SK-N-SH (cell line): ENCODE results near the gene PEPD. TPM values are rescaled to one million over a fixed set of nuclear protein-coding genes. Genes with fewer than 3 reads are reported as not detected.

Experiments used
- CTCF ChIA-PET: fragments of 300-600, 350-600 bp; formaldehyde crosslinking; extraction: SDS; loops from one replicate; lab custom pipeline; 2021; lab: Yijun Ruan, JAX
- POLR2A ChIA-PET: fragments of 350-600 bp; sonication (Branson Sonifier 250); formaldehyde crosslinking; extraction: SDS; loops from one replicate; lab custom pipeline; 2020; ENCODE audit warnings: antibody characterized with exemption, inconsistent platforms; lab: Yijun Ruan, JAX
- DNase-seq: peaks from one replicate; pipeline ENCODE4 v3.0.0; 2012
- H2AFZ ChIP-seq: fragments of 200-600 bp; sonication (generic); 2 replicates; pipeline ENCODE4 v1.8.1; 2016; ENCODE audit warnings: antibody characterized with exemption, mild to moderate bottlenecking, low read depth
- H3F3A ChIP-seq: fragments of 200-600 bp; sonication (generic); replicated peaks from 2 replicates; pipeline ENCODE3; 2016; ENCODE audit warnings: antibody characterized with exemption, mild to moderate bottlenecking; ENCODE audit not compliant: insufficient read depth
- H3K27ac ChIP-seq, 2 experiments: fragments of 200-500 bp in 1 of 2; fragments of 200-600 bp in 1 of 2; sonication (Bioruptor generic) in 1 of 2; sonication (generic), shearing (Covaris generic) in 1 of 2; 2 replicates each; pipeline versions ENCODE4 v1.5.1 to v1.6.1; 2014 to 2016; ENCODE audit warnings: low read depth in 2 of 2, inconsistent platforms in 1 of 2, low read length in 1 of 2, mild to moderate bottlenecking in 1 of 2, mixed read lengths in 1 of 2
- H3K27me3 ChIP-seq: fragments of 200-600 bp; sonication (generic), shearing (Covaris generic); 2 replicates; pipeline ENCODE4 v1.6.1; 2016; ENCODE audit warnings: mixed run types; ENCODE audit not compliant: insufficient read depth
- H3K36me3 ChIP-seq, 2 experiments: fragments of 200-500 bp in 1 of 2; fragments of 200-600 bp in 1 of 2; sonication (Bioruptor generic) in 1 of 2; sonication (generic) in 1 of 2; replicated peaks in 1 of 2; 2 replicates each; pipeline versions ENCODE3 to v1.5.1; 2014 to 2016; ENCODE audit warnings: low read length in 1 of 2, mild to moderate bottlenecking in 1 of 2; ENCODE audit not compliant: insufficient read depth in 2 of 2, control insufficient read depth in 1 of 2
- H3K4me1 ChIP-seq, 2 experiments: fragments of 200-500 bp in 1 of 2; fragments of 200-600 bp in 1 of 2; sonication (Bioruptor generic) in 1 of 2; sonication (generic), shearing (Covaris generic) in 1 of 2; 2 replicates each; pipeline versions ENCODE4 v1.5.1 to v1.6.1; 2014 to 2016; ENCODE audit warnings: low read depth in 1 of 2, low read length in 1 of 2, mixed run types in 1 of 2; ENCODE audit not compliant: insufficient read depth in 2 of 2, control insufficient read depth in 1 of 2
- H3K4me2 ChIP-seq: fragments of 200-600 bp; sonication (generic), shearing (Covaris generic); 2 replicates; pipeline ENCODE4 v1.6.1; 2017; ENCODE audit warnings: mixed run types
- H3K4me3 ChIP-seq, 2 experiments: fragments of 200-500 bp in 1 of 2; fragments of 200-600 bp in 1 of 2; sonication (Bioruptor generic) in 1 of 2; sonication (generic), shearing (Covaris generic) in 1 of 2; 2 replicates each; pipeline versions ENCODE4 v1.5.1 to v1.8.1; 2014 to 2016; ENCODE audit warnings: low read depth in 2 of 2, inconsistent platforms in 1 of 2, low read length in 1 of 2, mild to moderate bottlenecking in 1 of 2, mixed read lengths in 1 of 2, moderate library complexity in 1 of 2
- H3K79me2 ChIP-seq: fragments of 200-600 bp; sonication (generic); 2 replicates; pipeline ENCODE4 v1.8.1; 2017; ENCODE audit warnings: mild to moderate bottlenecking; ENCODE audit not compliant: insufficient read depth
- H3K9ac ChIP-seq: fragments of 200-600 bp; sonication (generic); 2 replicates; pipeline ENCODE4 v1.6.1; 2017; ENCODE audit warnings: mixed run types
- H3K9me2 ChIP-seq: fragments of 200-600 bp; sonication (generic); 2 replicates; pipeline ENCODE4 v1.6.1; 2017; ENCODE audit warnings: mixed run types
- H3K9me3 ChIP-seq: fragments of 200-600 bp; sonication (generic); 2 replicates; pipeline ENCODE4 v1.6.1; 2017; ENCODE audit warnings: mixed run types, mild to moderate bottlenecking, moderate library complexity
- H4K20me1 ChIP-seq: fragments of 200-600 bp; sonication (generic); 2 replicates; pipeline ENCODE4 v1.6.1; 2017; ENCODE audit warnings: mild to moderate bottlenecking, mixed run types; ENCODE audit not compliant: insufficient read depth
- CHD2 ChIP-seq: fragments of 150-350 bp; IDR thresholded peaks from 2 replicates; pipeline ENCODE4 v1.6.1; 2018; ENCODE audit warnings: low read length; ENCODE audit not compliant: partially characterized antibody
- CTCF ChIP-seq: fragments of 200-600 bp; sonication (generic); IDR thresholded peaks from 2 replicates; pipeline ENCODE4 v1.6.1; 2017; ENCODE audit warnings: antibody characterized with exemption, mild to moderate bottlenecking, moderate library complexity
- ELF1 ChIP-seq: IDR thresholded peaks from 2 replicates; pipeline ENCODE4 v1.4.0; 2012
- EP300 ChIP-seq, 2 experiments: IDR thresholded peaks; 2 replicates each; pipeline versions ENCODE4 v1.4.0 to v1.6.1; 2012; ENCODE audit warnings: borderline replicate concordance in 1 of 2, low read depth in 1 of 2, low read length in 1 of 2
- FOXJ3 ChIP-seq: sonication (generic); formaldehyde crosslinking; IDR thresholded peaks from 2 replicates; pipeline ENCODE4 v1.5.1; 2020; ENCODE audit warnings: mild to moderate bottlenecking, missing genetic modification reagents
- JUND ChIP-seq: IDR thresholded peaks from 2 replicates; pipeline ENCODE4 v1.4.0; 2012
- MXI1 ChIP-seq: IDR thresholded peaks from 2 replicates; pipeline ENCODE4 v1.6.1; 2012; ENCODE audit warnings: mild to moderate bottlenecking, low read depth, low read length, improper control_type of control experiment
- NRF1 ChIP-seq: IDR thresholded peaks from 2 replicates; pipeline ENCODE4 v1.6.1; 2012; ENCODE audit warnings: low read depth, mild to moderate bottlenecking, low read length
- PBX3 ChIP-seq: IDR thresholded peaks from 2 replicates; pipeline ENCODE4; 2012
- RAD21 ChIP-seq: IDR thresholded peaks from 2 replicates; pipeline ENCODE4 v1.6.1; 2012; ENCODE audit warnings: mild to moderate bottlenecking, low read length
- RXRA ChIP-seq: IDR thresholded peaks from 2 replicates; pipeline ENCODE4 v1.4.0; 2012; ENCODE audit warnings: low read depth, mild to moderate bottlenecking, borderline replicate concordance
- SIN3A ChIP-seq: IDR thresholded peaks from 2 replicates; pipeline ENCODE4 v1.6.1; 2012; ENCODE audit warnings: low read depth, mild to moderate bottlenecking, low read length, moderate library complexity, borderline replicate concordance
- SMC3 ChIP-seq: IDR thresholded peaks from 2 replicates; pipeline ENCODE4 v1.6.1; 2012; ENCODE audit warnings: low read depth, low read length, improper control_type of control experiment
- TAF1 ChIP-seq: IDR thresholded peaks from 2 replicates; pipeline ENCODE4 v1.6.1; 2012; ENCODE audit warnings: low read depth, mild to moderate bottlenecking, low read length, moderate library complexity, borderline replicate concordance
- USF2 ChIP-seq: fragments of 150-350 bp; IDR thresholded peaks from 2 replicates; pipeline ENCODE4 v1.6.1; 2017; ENCODE audit warnings: antibody characterized with exemption, low read length, low read depth, borderline replicate concordance
- ZBTB33 ChIP-seq: IDR thresholded peaks from 2 replicates; pipeline ENCODE4 v1.4.0; 2012; ENCODE audit warnings: low read depth, borderline replicate concordance
- WGBS: methylation state at CpG from one replicate; pipeline ENCODE4 v1.1.6; 2017; ENCODE audit warnings: low lambda C conversion rate; 5-methylcytosine and 5-hydroxymethylcytosine counted together
- polyA plus RNA-seq, 3 experiments: library from polyadenylated mRNA; depleted of rRNA; stranded (reverse); fragments of >200 nt; gene quantifications; 2 replicates each; pipeline ENCODE4 v1.2.3, GENCODE V29; 2012

Gene PEPD
- polyA plus RNA-seq, 1 of the 3 experiments (the other 2 are of a cell fraction) = 88.9 TPM

GRCh38 chr19:33414667-33415605, 106.7 kb downstream of the PEPD start:
- H3F3A ChIP-seq = no peaks in the 10 kb centered on the region
- H2AFZ ChIP-seq = no peak overlapping the region
- CTCF ChIA-PET = interaction anchor here (0.5 to 10.9 kb wide), 25 partner anchors 7 to 681 kb away, joined by 3 to 155 read pairs (median 6); no protein-coding TSS in a partner anchor
- H3K9ac ChIP-seq = no peak overlapping the region
- H3K4me2 ChIP-seq = no peak overlapping the region
- no peaks in the 10 kb centered on the region for H3K27me3 ChIP-seq
- H3K4me3 ChIP-seq = no peak overlapping the region
- no peaks in the 10 kb centered on the region for H3K9me2 ChIP-seq
- H4K20me1 ChIP-seq = no peaks in the 10 kb centered on the region
- H3K4me1 ChIP-seq = peaks cover 0 to 49% of the 10 kb centered on the region in 2 experiments; a peak in 1 of 4 replicates
- TF ChIP-seq EP300 (IDR thresholded peaks at IDR 0.05; ENCODE audit: borderline replicate concordance in 1 of 2, low read depth in 1 of 2, low read length in 1 of 2) (peak in 1 of 2 experiments; percentile 64; a peak in 2 of 4 replicates), MXI1 (no peak)
- DNase-seq = no peak
- H3K79me2 ChIP-seq = no peaks in the 10 kb centered on the region
- WGBS = 82% methylated on average over 28 of the region's 32 CpGs
- POLR2A ChIA-PET = interaction anchor here (0.9 kb wide), 1 partner anchor 355 kb away, joined by 3 read pairs; no protein-coding TSS in a partner anchor
- H3K27ac ChIP-seq = peak overlapping the region in 1 of 2 experiments; percentile 76; a peak in 2 of 4 replicates
- H3K9me3 ChIP-seq = no peaks in the 10 kb centered on the region
- H3K36me3 ChIP-seq = no peaks in the 10 kb centered on the region

- Histone ChIP-seq H3K4me1 (peaks cover 0 to 41% of the 10 kb centered on the region in 2 experiments; a peak in 1 of 4 replicates), H4K20me1 (no peaks in the 10 kb centered on the region), H3K9me2 (no peaks in the 10 kb centered on the region), H3K9me3 (no peaks in the 10 kb centered on the region), H3K36me3 (no peaks in the 10 kb centered on the region), H2AFZ (no peak overlapping the region), H3K27ac (peak overlapping the region in 1 of 2 experiments; percentile 47; a peak in 1 of 4 replicates), H3K27me3 (no peaks in the 10 kb centered on the region), H3F3A (no peaks in the 10 kb centered on the region), H3K4me3 (no peak overlapping the region), H3K79me2 (no peaks in the 10 kb centered on the region), H3K9ac (no peak overlapping the region), H3K4me2 (no peak overlapping the region)
- ChIA-PET CTCF (interaction anchor here (0.5 to 10.9 kb wide), 16 partner anchors 7 to 732 kb away, joined by 3 to 155 read pairs (median 4); no protein-coding TSS in a partner anchor), POLR2A (interaction anchor here (0.9 kb wide), 1 partner anchor 356 kb away, joined by 3 read pairs; no protein-coding TSS in a partner anchor)
- WGBS = 83% methylated on average over 14 of the region's 25 CpGs
- peak; percentile 72 for DNase-seq
- TF ChIP-seq EP300 (IDR thresholded peaks at IDR 0.05; ENCODE audit: borderline replicate concordance in 1 of 2, low read depth in 1 of 2, low read length in 1 of 2) (no peak), TAF1 (no peak), CHD2 (no peak), ELF1 (no peak), SMC3 (no peak), RAD21 (no peak), USF2 (no peak), NRF1 (no peak), RXRA (no peak), ZBTB33 (no peak), FOXJ3 (no peak), CTCF (no peak), JUND (no peak), PBX3 (no peak), MXI1 (no peak), SIN3A (no peak)
Observed at GRCh38 chr19:33413868-33414666, 107.5 kb downstream of the PEPD start.
